HEK293T (cell line): ENCODE data around the gene CD247.

Experiments used
- ELF4 ChIP-seq: fragments of 450-650 bp; IDR thresholded peaks from 2 replicates; pipeline ENCODE4 v1.6.1; 2017; ENCODE audit warnings: antibody characterized with exemption
- FOXA1 ChIP-seq: fragments of 450-650 bp; IDR thresholded peaks from 2 replicates; pipeline ENCODE4 v1.6.1; 2016; ENCODE audit warnings: mild to moderate bottlenecking
- PKNOX1 ChIP-seq: fragments of 450-650 bp; IDR thresholded peaks from 2 replicates; pipeline ENCODE4 v1.6.1; 2016
- TARDBP ChIP-seq: fragments of 450-650 bp; IDR thresholded peaks from 2 replicates; pipeline ENCODE4 v1.6.1; 2016

DNA sequence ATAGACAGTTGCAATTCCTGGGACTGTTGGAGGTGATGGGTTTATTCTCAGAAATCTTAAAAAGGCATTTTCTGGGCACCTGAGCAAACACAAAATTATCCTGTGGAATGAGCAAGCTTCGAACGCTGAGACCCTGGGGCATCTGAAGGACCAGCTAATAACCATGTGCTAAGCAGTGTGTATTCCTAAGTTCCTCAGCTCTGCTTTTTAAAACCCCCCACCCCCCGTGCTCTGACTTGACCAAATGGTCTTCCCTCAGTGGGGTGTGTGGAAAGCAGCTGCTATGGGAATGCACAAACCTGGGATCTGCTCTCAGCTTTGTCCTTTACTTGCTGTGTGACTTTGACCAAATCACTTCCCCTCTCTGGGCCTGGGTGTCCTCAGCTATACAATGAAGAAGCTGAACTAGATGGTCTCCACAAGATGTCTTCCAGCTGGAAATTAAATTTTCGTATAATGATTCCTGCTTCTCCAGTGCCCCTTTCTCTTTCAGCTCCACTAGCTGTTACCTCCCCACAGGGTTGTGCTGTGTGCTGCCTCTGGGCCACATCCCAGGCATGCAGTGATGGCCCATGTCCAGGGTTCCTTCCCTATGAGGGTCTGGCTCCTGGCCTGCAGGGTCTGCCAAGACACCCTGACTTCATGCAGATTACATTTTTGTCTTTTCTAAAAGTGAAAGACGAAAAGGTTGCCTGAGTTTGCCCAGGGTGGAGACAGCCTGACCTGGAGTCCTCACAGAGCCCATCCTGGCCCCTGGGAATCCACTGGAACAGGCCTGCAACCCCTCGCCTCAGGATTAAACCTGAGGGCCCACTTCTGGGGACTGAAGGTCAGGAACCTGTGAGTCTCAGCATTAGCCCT is 14.9 kb upstream of the CD247 start:
- TF ChIP-seq FOXA1: no peak
- no peak for TF ChIP-seq PKNOX1
- no peak for TF ChIP-seq ELF4
- no peak for TF ChIP-seq TARDBP
